ENCODE results near the gene FCRL1. TPM values are rescaled to one million over a fixed set of nuclear protein-coding genes. Genes with fewer than 3 reads are reported as not detected.

FCRL1 gene
- total and polyA plus RNA-seq, 2 donors (not counting 3 experiments of a cell fraction or from before 2014, with no cell fraction given) = not detected

- no peaks in the 10 kb centered on the region for H3K4me1 ChIP-seq (ENCODE audit: control insufficient read depth, extremely low read depth, insufficient read depth, low read length)
- TF ChIP-seq MYC (IDR thresholded peaks at IDR 0.05; ENCODE audit: low read depth, low read length) (no peak), CTCF (IDR thresholded peaks at IDR 0.05; ENCODE audit: extremely low read depth in 1 of 2, insufficient read depth in 1 of 2, low read depth in 1 of 2, low read length in 2 of 2) (no peak), FOS (IDR thresholded peaks at IDR 0.05; ENCODE audit: borderline replicate concordance, insufficient read depth, low read length) (no peak), POLR2A (IDR thresholded peaks at IDR 0.05; ENCODE audit: low read depth, low read length) (no peak), GATA2 (IDR thresholded peaks at IDR 0.05; ENCODE audit: insufficient read depth, insufficient read length, low read depth, low read length) (no peak), POLR2AphosphoS5 (IDR thresholded peaks at IDR 0.05; ENCODE audit: insufficient read depth, low read depth, low read length) (no peak), EZH2 (IDR thresholded peaks at IDR 0.05; ENCODE audit: borderline replicate concordance, low read depth, low read length, severe bottlenecking) (no peak), JUN (IDR thresholded peaks at IDR 0.05; ENCODE audit: borderline replicate concordance, insufficient read depth, insufficient read length, low read depth) (no peak), MAX (IDR thresholded peaks at IDR 0.05; ENCODE audit: insufficient read depth, insufficient read length) (no peak)
- no peaks in the 10 kb centered on the region for H3K9me3 ChIP-seq (replicated peaks; ENCODE audit: control insufficient read depth, insufficient read depth, low read length)
- no peaks in the 10 kb centered on the region for H3K9me1 ChIP-seq (replicated peaks; ENCODE audit: control insufficient read depth, extremely low read depth, insufficient read depth, low read length)
- H3K4me2 ChIP-seq (ENCODE audit: insufficient read depth, low read length) = no peak overlapping the region
- no peaks in the 10 kb centered on the region for H3K79me2 ChIP-seq (ENCODE audit: control insufficient read depth, insufficient read depth, low read length)
- H3K27me3 ChIP-seq (ENCODE audit: control insufficient read depth in 2 of 2, insufficient read depth in 2 of 2, low read length in 2 of 2) = no peaks in the 10 kb centered on the region
- no peak for DNase-seq (ENCODE audit: low read depth, low spot score)
- no peak overlapping the region for H3K9ac ChIP-seq (replicated peaks; ENCODE audit: extremely low read depth, insufficient read depth, low read length)
- no peak for FAIRE-seq
- intact Hi-C loops (cut with micrococcal nuclease) (no loop called here), dilution Hi-C loops (cut with MboI; ENCODE audit: extremely low pct_ligation_motif_present, low sequenced_read_pairs) (no loop called here)
- no peak overlapping the region for H3K4me3 ChIP-seq (replicated peaks in 1 of 3; ENCODE audit: insufficient read depth in 1 of 3, low read depth in 1 of 3, low read length in 3 of 3)
- no TSS peak for BruUV-seq (replicated peaks)
- H4K20me1 ChIP-seq (replicated peaks; ENCODE audit: control insufficient read depth, extremely low read depth, insufficient read depth, low read length) = no peaks in the 10 kb centered on the region
- no peak overlapping the region for H3K27ac ChIP-seq (ENCODE audit: insufficient read depth, low read depth, low read length)
- H2AFZ ChIP-seq (ENCODE audit: low read depth, low read length) = no peak overlapping the region
- ChIA-PET POLR2A (no interaction called here), CTCF (no interaction called here)
- H3K36me3 ChIP-seq (ENCODE audit: control insufficient read depth in 2 of 2, extremely low read depth in 1 of 2, insufficient read depth in 2 of 2, low read length in 2 of 2) = no peaks in the 10 kb centered on the region
Observed at GRCh38 chr1:157838966-157839365, 19.0 kb upstream of the FCRL1 start.
